Measurements from ENCODE around the gene FBXO24. TPM values are rescaled to one million over a fixed set of nuclear protein-coding genes. Genes with fewer than 3 reads are reported as not detected.
A peak's percentile ranks its signal among the peaks of the same experiment; 100 is the strongest.
"Not testable (repeated sequence)": the region's sequence is repeated elsewhere in the genome, so short reads cannot be mapped to it uniquely, and the experiment has no call there.

FBXO24 gene
- polyA plus RNA-seq, 1 experiment: 0.40 TPM

GRCh38 chr7:100561491-100562194 lies 24.5 kb upstream of the FBXO24 start:
- no peak for TF ChIP-seq CTCF (IDR thresholded peaks at IDR 0.05; ENCODE audit: insufficient read depth, low read depth, low read length)
- H3K4me3 ChIP-seq (ENCODE audit: low read depth, low read length): no peak overlapping the region
- ChIA-PET CTCF (interaction anchor here (1.0 to 15.0 kb wide), 7 partner anchors 13 to 164 kb away, joined by 3 to 162 read pairs (median 6); partner anchors contain the start of gene GIGYF1), POLR2A (no interaction called here)
- no peaks in the 10 kb centered on the region for H3K27me3 ChIP-seq (ENCODE audit: control insufficient read depth, insufficient read depth, low read length)
- DNase-seq (ENCODE audit: low read depth): no peak
- H3K36me3 ChIP-seq (ENCODE audit: control insufficient read depth, insufficient read depth, low read length): no peaks in the 10 kb centered on the region

- POLR2A ChIA-PET: interaction anchor here (0.6 kb wide), 1 partner anchor 92 kb away, joined by 3 read pairs; no protein-coding TSS in a partner anchor
- no peak for DNase-seq (ENCODE audit: low read depth)
- Histone ChIP-seq H3K27me3 (ENCODE audit: control insufficient read depth, insufficient read depth, low read length) (no peaks in the 10 kb centered on the region), H3K4me3 (ENCODE audit: low read depth, low read length) (no peak overlapping the region), H3K36me3 (ENCODE audit: control insufficient read depth, insufficient read depth, low read length) (no peaks in the 10 kb centered on the region)
- no peak for TF ChIP-seq CTCF (IDR thresholded peaks at IDR 0.05; ENCODE audit: insufficient read depth, low read depth, low read length)
- CTCF ChIA-PET: interaction anchor here (1.0 to 15.0 kb wide), 15 partner anchors 7 to 288 kb away, joined by 3 to 162 read pairs (median 6); partner anchors contain the start of genes GIGYF1 and PCOLCE
Observed at GRCh38 chr7:100562195-100563099, 23.7 kb upstream of the FBXO24 start.

- Histone ChIP-seq H3K4me3 (ENCODE audit: low read depth, low read length) (no peak overlapping the region), H3K27me3 (ENCODE audit: control insufficient read depth, insufficient read depth, low read length) (no peaks in the 10 kb centered on the region), H3K36me3 (ENCODE audit: control insufficient read depth, insufficient read depth, low read length) (no peaks in the 10 kb centered on the region)
- no peak for DNase-seq (ENCODE audit: low read depth)
- no peak for TF ChIP-seq CTCF (IDR thresholded peaks at IDR 0.05; ENCODE audit: insufficient read depth, low read depth, low read length)
- ChIA-PET CTCF (interaction anchor here (1.0 to 15.0 kb wide), 29 partner anchors 7 to 288 kb away, joined by 3 to 162 read pairs (median 6); partner anchors contain the start of genes FBXO24, GIGYF1, LRCH4 and PCOLCE), POLR2A (no interaction called here)
Observed at GRCh38 chr7:100563100-100563564, 23.0 kb upstream of the FBXO24 start.

GRCh38 chr7:100563809-100564400 lies 22.2 kb upstream of the FBXO24 start:
- Histone ChIP-seq H3K4me3 (ENCODE audit: low read depth, low read length) (no peak overlapping the region), H3K36me3 (ENCODE audit: control insufficient read depth, insufficient read depth, low read length) (no peaks in the 10 kb centered on the region), H3K27me3 (ENCODE audit: control insufficient read depth, insufficient read depth, low read length) (no peaks in the 10 kb centered on the region)
- CTCF ChIA-PET: interaction anchor here (0.6 to 15.0 kb wide), 38 partner anchors 8 to 287 kb away, joined by 3 to 162 read pairs (median 5); partner anchors contain the start of genes FBXO24, GIGYF1, LRCH4 and PCOLCE
- TF ChIP-seq CTCF (IDR thresholded peaks at IDR 0.05; ENCODE audit: insufficient read depth, low read depth, low read length): peak; percentile 99
- no peak for DNase-seq (ENCODE audit: low read depth)
- POLR2A ChIA-PET: no interaction called here

GRCh38 chr7:100564405-100564804 lies 21.7 kb upstream of the FBXO24 start:
- H3K4me3 ChIP-seq (ENCODE audit: low read depth, low read length); H3K36me3 ChIP-seq (ENCODE audit: control insufficient read depth, insufficient read depth, low read length); H3K27me3 ChIP-seq (ENCODE audit: control insufficient read depth, insufficient read depth, low read length); POLR2A ChIA-PET; DNase-seq (ENCODE audit: low read depth): not testable (repeated sequence)
- CTCF ChIA-PET: interaction anchor here (0.6 to 15.0 kb wide), 35 partner anchors 9 to 286 kb away, joined by 3 to 162 read pairs (median 5); partner anchors contain the start of genes FBXO24, GIGYF1, LRCH4 and PCOLCE

All from BJ (cell line).